ENCODE results near the gene C9orf72.

Gene C9orf72, protein sequence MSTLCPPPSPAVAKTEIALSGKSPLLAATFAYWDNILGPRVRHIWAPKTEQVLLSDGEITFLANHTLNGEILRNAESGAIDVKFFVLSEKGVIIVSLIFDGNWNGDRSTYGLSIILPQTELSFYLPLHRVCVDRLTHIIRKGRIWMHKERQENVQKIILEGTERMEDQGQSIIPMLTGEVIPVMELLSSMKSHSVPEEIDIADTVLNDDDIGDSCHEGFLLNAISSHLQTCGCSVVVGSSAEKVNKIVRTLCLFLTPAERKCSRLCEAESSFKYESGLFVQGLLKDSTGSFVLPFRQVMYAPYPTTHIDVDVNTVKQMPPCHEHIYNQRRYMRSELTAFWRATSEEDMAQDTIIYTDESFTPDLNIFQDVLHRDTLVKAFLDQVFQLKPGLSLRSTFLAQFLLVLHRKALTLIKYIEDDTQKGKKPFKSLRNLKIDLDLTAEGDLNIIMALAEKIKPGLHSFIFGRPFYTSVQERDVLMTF

DNA sequence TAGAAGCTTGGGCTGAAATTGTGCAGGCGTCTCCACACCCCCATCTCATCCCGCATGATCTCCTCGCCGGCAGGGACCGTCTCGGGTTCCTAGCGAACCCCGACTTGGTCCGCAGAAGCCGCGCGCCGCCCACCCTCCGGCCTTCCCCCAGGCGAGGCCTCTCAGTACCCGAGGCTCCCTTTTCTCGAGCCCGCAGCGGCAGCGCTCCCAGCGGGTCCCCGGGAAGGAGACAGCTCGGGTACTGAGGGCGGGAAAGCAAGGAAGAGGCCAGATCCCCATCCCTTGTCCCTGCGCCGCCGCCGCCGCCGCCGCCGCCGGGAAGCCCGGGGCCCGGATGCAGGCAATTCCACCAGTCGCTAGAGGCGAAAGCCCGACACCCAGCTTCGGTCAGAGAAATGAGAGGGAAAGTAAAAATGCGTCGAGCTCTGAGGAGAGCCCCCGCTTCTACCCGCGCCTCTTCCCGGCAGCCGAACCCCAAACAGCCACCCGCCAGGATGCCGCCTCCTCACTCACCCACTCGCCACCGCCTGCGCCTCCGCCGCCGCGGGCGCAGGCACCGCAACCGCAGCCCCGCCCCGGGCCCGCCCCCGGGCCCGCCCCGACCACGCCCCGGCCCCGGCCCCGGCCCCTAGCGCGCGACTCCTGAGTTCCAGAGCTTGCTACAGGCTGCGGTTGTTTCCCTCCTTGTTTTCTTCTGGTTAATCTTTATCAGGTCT, at the start of gene C9orf72:
TSS of gene C9orf72 (minus strand) at position 564 of the 716 bp plus-strand sequence. CDS start 6,361 bp downstream, outside the sequence.
- in situ Hi-C loops (cut with MboI; ENCODE audit: low sequenced_read_pairs) = no loop called here

DNA sequence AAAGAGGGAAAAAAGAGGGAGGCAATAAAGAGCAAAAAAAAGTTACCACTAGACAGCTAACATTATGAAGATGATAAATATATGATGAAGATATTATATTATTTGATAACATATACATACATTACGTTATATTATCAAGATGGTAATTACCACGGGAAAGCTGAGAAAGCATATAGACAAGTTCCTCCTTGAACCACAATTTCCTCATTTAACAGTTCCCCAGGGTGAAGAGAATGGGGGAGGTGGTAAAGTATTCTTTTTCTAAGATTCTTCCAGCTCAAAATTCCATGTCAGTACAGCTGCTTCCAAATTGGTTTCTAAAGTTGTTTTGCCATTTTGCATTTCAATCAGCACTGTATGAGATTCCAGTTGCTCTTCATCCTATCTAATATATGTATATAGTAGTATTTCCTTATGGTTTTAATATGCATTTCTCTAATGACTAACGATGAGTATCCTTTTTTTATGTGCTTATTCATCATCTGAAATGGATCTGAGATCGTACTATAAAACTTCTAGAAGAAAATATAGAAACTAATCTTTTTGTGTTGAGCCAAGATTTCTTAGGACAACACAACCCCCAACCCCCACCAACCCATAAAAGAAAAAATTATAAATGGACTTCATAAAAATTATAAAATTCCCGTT, 49.5 kb upstream of the C9orf72 start:
- in situ Hi-C loops (cut with MboI; ENCODE audit: low sequenced_read_pairs) = loop anchor here (25.0 kb wide), 1 partner anchor 161 kb away; no protein-coding TSS in a partner anchor

- in situ Hi-C loops (cut with MboI; ENCODE audit: low sequenced_read_pairs) = loop anchor here (25.0 kb wide), 1 partner anchor 157 kb away; no protein-coding TSS in a partner anchor
Observed at GRCh38 chr9:27619743-27620142, 46.5 kb upstream of the C9orf72 start.

GRCh38 chr9:27618066-27618465, 44.8 kb upstream of the C9orf72 start:
- in situ Hi-C loops (cut with MboI; ENCODE audit: low sequenced_read_pairs) = loop anchor here (25.0 kb wide), 1 partner anchor 156 kb away; no protein-coding TSS in a partner anchor

DNA sequence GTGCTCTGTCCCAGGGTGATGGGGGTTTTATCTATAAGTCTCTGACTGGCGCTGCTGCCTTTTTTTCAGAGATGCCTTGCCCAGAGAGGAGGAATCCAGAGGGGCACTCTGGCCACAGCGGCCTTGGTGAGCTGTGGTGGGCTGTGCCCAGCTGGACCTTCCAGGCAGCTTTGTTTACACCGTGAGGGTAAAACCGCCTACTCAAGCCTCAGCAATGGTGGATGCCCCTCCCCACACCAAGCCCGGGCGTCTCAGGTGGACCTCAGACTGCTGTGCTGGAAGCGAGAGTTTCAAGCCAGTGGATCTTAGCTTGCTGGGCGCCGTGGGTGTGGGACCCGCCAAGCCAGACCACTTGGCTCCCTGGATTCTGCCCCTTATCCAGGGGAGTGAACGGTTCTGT, 41.3 kb upstream of the C9orf72 start:
- in situ Hi-C loops (cut with MboI; ENCODE audit: low sequenced_read_pairs) = loop anchor here (25.0 kb wide), 1 partner anchor 152 kb away; no protein-coding TSS in a partner anchor

GRCh38 chr9:27612036-27612435, 38.8 kb upstream of the C9orf72 start:
- in situ Hi-C loops (cut with MboI; ENCODE audit: low sequenced_read_pairs) = loop anchor here (25.0 kb wide), 1 partner anchor 150 kb away; no protein-coding TSS in a partner anchor

DNA sequence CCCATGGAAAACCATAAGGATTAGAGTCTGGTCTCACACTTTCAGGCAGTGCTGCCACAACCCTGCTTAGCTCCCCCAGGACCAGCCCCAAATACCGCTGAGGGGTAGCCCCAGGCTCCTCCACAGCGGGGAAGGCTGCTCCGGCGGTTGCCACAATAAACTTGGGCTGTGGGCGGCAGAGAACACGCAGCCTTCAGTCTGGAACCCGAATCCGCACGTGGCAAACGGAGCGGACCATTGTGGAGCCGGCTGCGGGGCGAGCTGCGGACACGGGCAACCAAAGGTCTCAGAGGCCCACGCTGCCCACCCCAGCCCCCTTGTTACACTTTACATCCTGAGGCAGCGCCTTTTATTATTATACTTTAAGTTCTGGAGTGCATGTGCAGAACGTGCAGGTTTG, 37.3 kb upstream of the C9orf72 start:
- in situ Hi-C loops (cut with MboI; ENCODE audit: low sequenced_read_pairs) = loop anchor here (25.0 kb wide), 1 partner anchor 148 kb away; no protein-coding TSS in a partner anchor

DNA sequence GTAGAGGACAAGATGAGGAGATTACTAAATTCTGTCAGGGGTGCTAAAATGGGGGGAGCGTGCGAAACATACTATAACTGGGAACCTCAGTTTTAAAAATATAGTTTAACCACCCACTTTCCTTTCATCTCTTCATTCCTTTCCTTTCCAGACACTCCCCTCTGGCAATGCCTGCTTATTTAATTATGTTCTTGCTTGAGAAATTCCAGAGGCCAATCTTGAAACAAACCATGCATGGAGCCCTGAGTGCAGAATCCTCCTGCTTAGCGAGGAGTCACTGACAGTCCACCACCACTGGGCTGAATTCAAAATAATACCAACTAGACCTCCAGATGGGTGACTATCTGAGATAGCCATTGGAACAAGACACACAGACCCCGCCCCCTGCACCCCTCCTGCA, 29.7 kb upstream of the C9orf72 start:
- in situ Hi-C loops (cut with MboI; ENCODE audit: low sequenced_read_pairs) = loop anchor here (25.0 kb wide), 1 partner anchor 141 kb away; no protein-coding TSS in a partner anchor

DNA sequence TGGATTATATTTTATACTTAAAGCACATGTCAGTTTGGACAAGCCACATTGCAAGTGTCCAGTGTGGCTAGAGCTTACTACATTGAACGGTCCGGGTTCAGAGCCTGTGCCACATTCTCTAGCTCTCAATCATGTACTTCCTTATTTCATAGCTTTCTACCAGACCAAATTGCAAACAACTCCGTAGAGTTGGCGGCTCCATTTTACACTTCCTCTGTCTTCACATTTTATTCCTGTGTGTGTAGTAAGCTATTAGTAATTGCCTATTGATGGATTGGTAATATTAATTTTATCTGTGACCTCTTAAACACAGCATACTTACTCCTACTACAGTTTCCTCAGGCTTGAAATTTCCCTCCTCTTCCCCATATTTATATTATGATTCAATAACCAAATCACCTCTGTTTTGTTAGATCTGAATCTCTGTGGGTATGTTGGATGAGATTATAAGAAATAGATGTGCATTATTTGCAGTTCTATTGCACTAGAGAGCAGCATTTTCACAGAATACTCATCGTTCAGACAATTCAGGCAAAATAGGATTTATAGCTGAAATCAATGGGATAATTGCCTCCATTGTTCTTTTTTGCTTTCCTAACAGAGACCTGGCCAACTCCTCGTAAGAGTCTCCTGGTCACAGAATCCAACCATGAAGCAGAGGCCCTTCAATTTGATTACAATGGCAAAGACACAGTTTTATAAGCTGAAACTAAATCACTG, 29.0 kb upstream of the C9orf72 start:
- in situ Hi-C loops (cut with MboI; ENCODE audit: low sequenced_read_pairs) = loop anchor here (25.0 kb wide), 1 partner anchor 140 kb away; no protein-coding TSS in a partner anchor

DNA sequence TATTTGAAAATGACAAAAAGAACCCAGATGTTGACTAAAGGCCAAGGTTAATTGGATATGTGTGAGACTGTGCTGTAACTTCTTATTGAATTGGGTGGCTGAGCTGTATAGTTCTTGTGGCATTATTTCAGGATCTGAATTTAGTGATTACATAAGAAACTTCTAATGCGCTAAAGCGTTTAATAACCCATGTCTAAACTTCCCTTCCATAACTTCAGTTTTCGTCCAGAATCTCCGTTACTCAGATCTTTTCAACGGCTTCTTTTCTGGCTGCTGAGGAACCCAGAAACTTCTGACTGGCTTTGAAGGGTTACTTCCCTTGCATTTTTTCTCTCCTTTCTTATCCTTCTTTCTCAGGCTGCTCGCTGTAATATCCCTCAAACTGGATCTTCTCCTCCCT, 28.1 kb upstream of the C9orf72 start:
- in situ Hi-C loops (cut with MboI; ENCODE audit: low sequenced_read_pairs) = loop anchor here (25.0 kb wide), 1 partner anchor 139 kb away; no protein-coding TSS in a partner anchor

DNA sequence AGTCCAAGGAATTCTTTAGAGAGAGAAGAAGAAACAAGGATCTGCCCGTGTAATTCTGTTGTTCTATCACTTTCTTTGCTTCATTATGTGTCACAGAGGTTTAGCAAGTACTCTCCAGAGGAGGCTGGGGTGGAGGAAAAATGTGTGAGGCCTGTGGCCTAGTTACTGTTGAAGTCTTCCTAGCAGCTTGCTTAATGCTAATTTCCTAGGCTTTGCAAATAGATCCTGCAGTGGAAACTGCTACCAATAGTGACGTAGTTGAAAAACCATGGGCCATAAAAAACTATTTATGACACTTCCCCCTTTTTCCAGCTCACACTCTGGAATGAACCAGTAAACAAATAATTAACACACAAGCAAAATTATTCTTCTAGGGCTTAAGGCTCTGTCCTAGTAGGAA, 27.0 kb upstream of the C9orf72 start:
- in situ Hi-C loops (cut with MboI; ENCODE audit: low sequenced_read_pairs) = loop anchor here (25.0 kb wide), 1 partner anchor 138 kb away; no protein-coding TSS in a partner anchor

DNA sequence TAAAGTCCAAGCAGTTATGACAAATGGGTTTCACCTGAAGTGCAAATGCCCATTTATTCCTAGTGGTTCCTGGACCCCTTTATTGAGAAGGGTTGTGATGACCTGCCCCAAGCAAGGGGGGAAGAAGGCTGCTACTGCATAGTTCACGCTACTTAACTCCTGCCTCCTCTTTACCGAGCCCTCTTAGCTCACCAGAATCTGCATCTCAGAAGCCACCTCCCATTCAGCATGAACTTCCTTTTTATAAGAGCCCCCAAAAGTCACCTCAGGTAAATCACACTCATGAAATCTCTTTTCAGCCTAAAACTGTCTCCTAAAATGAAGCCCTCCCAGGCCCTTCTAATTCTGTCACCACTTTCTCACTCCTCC, 26.6 kb upstream of the C9orf72 start:
- in situ Hi-C loops (cut with MboI; ENCODE audit: low sequenced_read_pairs) = loop anchor here (25.0 kb wide), 1 partner anchor 138 kb away; no protein-coding TSS in a partner anchor

DNA sequence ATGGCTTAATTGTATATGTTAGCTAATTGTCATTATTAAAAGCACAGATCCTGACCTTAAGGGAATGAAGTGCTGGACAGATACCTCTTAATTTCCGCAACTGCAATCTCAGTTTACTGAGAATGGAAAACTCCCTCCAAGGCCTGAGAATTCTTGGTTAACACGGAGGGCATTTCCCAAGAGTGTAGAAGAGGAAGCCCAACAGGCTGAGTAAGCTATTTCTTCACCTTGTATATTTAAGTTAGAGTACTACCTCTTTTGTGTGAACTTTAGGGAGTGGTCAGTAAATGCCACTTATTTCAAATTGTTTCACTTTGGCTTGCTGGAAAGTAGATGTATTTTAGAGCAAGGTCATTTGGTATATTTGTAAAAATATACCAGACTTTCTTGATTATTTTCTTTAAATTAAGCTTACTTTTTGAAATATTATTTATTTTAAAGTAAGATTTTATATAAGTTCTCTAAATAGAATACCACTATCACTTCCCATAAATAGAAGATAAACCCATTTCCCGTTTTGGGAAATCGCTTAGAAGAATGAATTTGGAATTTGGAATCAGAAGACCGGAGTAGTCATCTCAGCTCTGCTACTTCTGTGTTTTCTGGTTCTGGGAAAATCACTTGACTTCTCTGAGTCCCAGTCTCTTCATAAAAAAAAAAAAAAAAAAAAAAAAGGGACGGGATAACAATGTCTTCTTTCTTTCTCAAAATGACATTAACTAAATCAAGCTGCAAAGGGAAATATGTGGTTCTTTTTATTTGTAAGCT, 26.0 kb upstream of the C9orf72 start:
- in situ Hi-C loops (cut with MboI; ENCODE audit: low sequenced_read_pairs) = no loop called here

- in situ Hi-C loops (cut with MboI; ENCODE audit: low sequenced_read_pairs) = no loop called here
Observed at GRCh38 chr9:27595733-27596132, 22.5 kb upstream of the C9orf72 start.

DNA sequence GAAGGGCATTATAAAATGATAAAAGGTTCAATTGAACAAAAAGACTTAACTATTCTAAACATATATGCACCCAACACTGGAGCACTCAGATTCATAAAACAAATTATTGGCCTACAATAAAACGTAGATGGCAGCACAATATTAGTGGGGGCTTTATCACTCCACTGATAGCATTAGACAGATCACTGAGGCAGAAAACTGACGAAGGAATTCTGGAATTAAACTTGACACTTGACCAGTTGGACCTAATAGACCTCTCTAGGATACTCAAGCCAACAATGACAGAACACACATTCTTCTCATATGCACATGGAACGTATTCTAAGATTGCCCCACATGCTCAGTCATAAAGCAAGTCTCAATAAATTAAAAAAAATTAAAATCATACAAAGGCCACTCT, 18.4 kb upstream of the C9orf72 start:
- in situ Hi-C loops (cut with MboI; ENCODE audit: low sequenced_read_pairs) = no loop called here

- in situ Hi-C loops (cut with MboI; ENCODE audit: low sequenced_read_pairs) = no loop called here
Observed at GRCh38 chr9:27591093-27591492, 17.8 kb upstream of the C9orf72 start.

DNA sequence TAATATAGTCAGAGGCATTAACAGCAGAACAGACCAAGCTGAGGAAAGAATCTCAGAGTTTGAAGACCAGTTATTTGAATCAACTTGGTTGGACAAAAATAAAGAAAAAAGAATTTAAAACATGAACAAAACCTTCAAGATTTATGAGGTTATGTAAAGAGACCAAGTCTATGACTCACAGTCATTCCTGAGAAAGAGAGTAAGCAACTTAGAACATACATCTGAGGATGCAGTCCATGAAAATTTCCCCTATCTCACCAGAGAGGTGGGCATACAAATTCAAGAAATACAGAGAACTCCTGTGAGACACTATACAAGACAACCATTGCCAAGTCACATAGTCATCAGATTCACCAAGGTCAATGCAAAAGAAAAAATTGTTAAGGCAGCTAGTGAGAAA, 17.4 kb upstream of the C9orf72 start:
- in situ Hi-C loops (cut with MboI; ENCODE audit: low sequenced_read_pairs) = no loop called here

DNA sequence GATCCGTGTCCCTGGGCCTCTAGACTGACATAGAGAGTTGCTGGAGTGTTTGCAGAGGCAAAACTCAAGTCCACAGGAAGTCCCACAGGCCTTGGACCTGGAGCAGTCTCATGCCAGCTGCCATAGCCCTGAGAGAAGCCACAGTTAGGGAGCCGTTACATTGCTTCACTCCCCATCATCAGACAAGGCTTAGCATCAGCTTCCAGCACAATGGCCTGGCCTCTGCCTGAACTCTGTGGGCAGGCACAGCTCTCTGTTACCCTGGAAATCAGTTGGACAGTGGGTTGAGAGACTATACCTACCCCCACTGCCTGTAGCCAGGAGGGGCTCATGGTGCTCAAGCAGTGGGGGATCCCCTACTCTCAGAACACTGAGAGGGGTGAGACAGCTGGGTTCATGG, 16.2 kb upstream of the C9orf72 start:
- in situ Hi-C loops (cut with MboI; ENCODE audit: low sequenced_read_pairs) = no loop called here

GRCh38 chr9:27586304-27586703, 13.0 kb upstream of the C9orf72 start:
- in situ Hi-C loops (cut with MboI; ENCODE audit: low sequenced_read_pairs) = no loop called here

All from HL-60/S4 treated with phorbol 12-myristate 13-acetate at 8.2 ng/mL for 4 days and 3 days (cell line).